GM18507 (cell line): ENCODE results near the gene CDHR5.
"Not testable (repeated sequence)": the region's sequence is repeated elsewhere in the genome, so short reads cannot be mapped to it uniquely, and the experiment has no call there.

Source experiments
- DNase-seq: peaks from one replicate; pipeline ENCODE4 v3.0.0; 2011; ENCODE audit warnings: low read depth; ENCODE audit not compliant: insufficient read length; ENCODE audit errors: extremely low spot score
- FAIRE-seq: peaks from 2 replicates; lab custom pipeline; 2011; peaks lifted over from hg19 to GRCh38; lab: Jason Lieb, UNC

The CDHR5 gene

GRCh38 chr11:574031-574570 is 50.7 kb downstream of the CDHR5 start:
- not testable (repeated sequence) for DNase-seq, FAIRE-seq

DNA sequence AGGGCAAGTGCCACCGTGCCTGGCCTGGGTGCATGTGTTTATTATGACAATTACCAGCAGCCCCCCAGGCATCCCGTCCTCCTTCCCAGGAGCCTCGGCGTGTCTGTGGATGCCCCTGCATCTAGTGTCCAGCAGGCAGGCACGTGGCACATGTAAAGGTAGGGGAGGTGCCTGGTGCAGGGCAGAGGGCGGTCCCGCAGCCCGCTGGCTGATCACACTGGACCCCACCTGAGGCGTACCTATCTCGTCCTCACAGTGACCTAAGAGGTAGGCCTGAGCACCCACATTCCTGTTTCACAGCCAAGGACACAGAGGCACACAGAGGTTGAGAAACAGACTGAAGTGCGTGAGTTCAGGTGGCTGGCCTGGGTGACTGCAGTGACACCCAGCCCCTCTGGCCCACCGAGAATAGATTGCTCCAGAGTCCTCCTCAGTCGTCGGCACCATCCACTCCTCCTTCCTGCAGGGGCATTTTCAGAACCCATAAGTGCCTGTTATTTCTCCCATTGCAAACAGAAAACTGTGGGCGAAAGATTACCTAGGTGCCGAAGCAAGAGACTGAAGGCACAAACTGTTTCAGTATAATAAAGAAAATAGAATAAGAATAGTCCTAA is 51.5 kb downstream of the CDHR5 start:
- DNase-seq = no peak
- no peak for FAIRE-seq

DNA sequence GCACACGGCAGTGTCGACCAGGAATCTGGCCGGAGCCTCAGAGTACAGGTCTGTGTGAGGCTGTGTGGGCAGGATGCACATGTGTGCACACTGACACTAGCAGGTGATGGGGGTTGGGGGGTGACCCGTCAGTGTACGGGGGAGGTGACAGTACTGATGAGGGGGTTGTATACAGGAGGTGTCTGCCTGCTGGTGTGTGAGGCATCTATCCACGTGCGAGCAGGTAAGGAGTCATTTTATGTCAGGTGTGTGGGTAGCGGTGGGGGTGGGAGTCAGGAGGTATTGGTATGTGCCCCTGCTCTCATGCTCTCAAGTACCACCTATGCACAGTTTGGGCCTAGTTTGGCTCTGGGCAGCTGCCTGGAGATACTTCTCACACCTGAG is 53.0 kb downstream of the CDHR5 start:
- DNase-seq = no peak
- no peak for FAIRE-seq

DNA sequence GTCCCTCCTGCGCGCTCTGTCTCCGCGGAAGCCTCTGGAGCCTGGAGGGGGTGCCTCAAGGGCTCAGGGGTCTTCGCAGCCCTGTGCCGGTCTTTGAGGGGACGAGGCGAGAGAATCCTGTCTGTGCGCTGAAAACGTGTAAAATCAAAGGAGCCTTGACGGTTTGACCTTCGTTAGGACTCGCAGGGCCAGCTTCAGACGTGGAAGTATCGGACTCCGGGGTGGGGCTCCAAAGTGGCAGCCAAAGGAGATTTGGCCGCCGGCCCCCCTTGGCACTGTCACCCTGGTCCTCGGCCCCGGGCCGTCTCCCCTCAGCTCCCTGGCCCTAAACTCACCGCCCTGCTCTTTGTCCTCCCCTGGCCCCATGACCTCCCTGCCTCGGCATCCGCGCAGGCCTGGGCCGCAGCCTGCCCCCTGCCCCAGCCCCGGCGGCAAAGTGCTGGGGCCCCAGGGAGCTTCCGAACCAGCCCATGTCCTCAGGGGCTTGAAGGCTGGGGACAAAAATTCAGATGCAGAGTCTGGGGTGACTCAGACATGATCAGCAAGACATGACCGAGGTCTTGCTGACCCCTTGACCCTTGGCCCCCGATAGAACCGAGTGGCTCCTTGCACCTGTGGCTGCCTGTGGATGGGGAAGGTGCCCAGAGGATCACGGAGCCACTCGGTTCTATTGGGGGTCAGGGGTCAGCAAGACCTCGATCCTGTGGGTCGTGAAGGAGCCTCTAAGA is 55.4 kb downstream of the CDHR5 start:
- no peak for FAIRE-seq
- DNase-seq = no peak

DNA sequence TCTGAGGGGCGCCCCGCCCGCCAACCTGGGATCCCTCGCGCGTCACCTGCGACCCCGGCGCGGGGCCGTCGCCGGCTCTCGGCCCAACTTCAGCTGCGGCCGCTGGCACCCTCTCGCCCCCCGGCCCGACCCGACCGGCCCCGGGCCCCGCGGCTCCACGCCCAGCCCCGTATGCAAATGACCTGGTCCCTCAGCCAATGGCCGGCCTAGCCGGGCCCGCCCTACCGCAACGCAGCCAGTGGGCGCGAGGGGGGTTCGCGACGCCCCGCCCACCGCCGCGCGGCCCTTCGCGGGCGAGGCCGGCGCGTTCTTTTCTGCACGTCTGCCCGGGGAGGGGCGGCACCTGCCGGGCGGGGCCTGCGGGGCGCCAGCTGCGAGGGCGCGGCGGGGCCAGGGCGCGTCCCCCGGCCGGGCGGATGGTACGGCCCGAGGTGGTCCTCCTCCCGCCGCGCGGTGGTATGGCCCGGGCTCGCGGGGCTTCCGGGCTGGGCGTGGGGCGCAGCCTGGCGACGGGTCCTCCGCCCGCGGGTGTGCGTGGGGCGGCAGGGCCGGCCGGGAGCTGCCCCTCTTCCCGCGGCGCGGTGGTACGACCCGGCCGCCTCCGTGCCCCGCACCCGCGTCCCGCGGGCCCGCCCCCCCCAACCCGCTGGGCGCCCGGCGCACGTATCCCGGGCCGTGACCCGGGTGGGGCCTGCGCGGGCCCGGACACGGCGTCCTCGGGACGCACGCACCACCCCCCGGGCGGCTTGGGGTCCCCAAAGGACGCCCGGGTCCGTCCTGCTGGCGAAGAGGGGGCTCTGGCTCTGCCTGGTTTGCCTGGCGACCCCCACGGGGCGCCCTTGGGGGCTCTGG is 56.2 kb downstream of the CDHR5 start:
- FAIRE-seq = peak; percentile 97

GRCh38 chr11:567629-568292 is 57.0 kb downstream of the CDHR5 start:
- no peak for DNase-seq
- no peak for FAIRE-seq

More for the DNA sequence above, 56.2 kb downstream of the CDHR5 start:
- peak; percentile 96 for DNase-seq

- FAIRE-seq (no peak), DNase-seq (no peak)
Measured at GRCh38 chr11:567011-567628, 57.6 kb downstream of the CDHR5 start.
